ENCODE measurements around the gene FAM204A.

DNA sequence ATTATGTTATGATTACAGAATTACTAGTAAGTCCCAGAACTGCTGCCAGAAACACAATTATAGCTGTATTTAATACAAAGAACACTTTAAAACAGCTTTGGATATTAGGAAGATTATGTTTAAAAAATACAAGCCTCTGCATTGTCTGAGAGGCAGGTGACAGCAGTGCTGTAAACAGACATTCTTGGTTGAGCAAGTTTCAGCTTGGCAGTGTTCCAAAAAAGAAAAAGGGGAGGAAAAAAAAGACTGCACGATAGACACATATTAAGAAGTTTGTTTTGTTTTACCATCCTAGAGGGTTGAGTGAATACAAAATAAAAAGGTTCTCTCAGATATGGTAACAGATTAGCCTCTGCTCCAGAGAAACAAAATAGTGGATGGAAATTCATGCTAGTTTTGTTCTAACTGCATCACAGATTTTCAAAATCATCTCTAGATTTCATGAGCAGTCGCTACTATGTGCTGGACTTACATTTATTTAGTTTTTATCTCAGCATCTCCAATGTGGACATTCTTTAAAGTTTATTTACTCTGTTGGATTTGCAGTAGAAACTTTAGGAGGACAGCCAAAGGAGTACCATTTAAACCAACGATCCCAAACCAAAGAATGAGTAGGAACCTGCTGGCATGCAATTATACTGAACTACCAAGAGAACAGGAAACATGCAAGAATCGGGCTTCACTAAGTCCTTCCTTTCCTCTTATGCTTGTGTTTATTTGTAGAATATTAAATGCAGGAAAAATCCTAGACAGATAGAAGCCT, 9.0 kb downstream of the FAM204A start:
- TF ChIP-seq, protein P1, sequence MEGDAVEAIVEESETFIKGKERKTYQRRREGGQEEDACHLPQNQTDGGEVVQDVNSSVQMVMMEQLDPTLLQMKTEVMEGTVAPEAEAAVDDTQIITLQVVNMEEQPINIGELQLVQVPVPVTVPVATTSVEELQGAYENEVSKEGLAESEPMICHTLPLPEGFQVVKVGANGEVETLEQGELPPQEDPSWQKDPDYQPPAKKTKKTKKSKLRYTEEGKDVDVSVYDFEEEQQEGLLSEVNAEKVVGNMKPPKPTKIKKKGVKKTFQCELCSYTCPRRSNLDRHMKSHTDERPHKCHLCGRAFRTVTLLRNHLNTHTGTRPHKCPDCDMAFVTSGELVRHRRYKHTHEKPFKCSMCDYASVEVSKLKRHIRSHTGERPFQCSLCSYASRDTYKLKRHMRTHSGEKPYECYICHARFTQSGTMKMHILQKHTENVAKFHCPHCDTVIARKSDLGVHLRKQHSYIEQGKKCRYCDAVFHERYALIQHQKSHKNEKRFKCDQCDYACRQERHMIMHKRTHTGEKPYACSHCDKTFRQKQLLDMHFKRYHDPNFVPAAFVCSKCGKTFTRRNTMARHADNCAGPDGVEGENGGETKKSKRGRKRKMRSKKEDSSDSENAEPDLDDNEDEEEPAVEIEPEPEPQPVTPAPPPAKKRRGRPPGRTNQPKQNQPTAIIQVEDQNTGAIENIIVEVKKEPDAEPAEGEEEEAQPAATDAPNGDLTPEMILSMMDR (conservative IDR thresholded peaks at IDR 0.05; ENCODE audit: low read depth, low read length), result no peak
- no peak for TF ChIP-seq EZH2 (IDR thresholded peaks at IDR 0.05; ENCODE audit: low read length, unreplicated experiment)
